Heart right ventricle (tissue), 16 donors: ENCODE measurements around the gene SMAP1. TPM values are rescaled to one million over a fixed set of nuclear protein-coding genes. Genes with fewer than 3 reads are reported as not detected.
"Not testable (repeated sequence)": the region's sequence is repeated elsewhere in the genome, so short reads cannot be mapped to it uniquely, and the experiment has no call there.

Source experiments
- ATAC-seq, 8 donors: fragments of 200-7000 bp; cut with Tn5 transposase; one replicate each; pipeline ENCODE4 v1.9.1; 2020; ENCODE audit warnings: mild to moderate bottlenecking in 8 of 8, moderate library complexity in 8 of 8, moderate number of reproducible peaks in 1 of 8
- DNase-seq, 2 donors: peaks; one replicate each; pipeline ENCODE4 v3.0.0-alpha.2; 2020
- H3K27ac ChIP-seq, 10 donors: fragments of 200-600 bp; sonication (generic) in 2 of 10; one replicate each; pipeline versions ENCODE4 v1.5.0 to v1.8.0; 2020 to 2022; ENCODE audit warnings: mild to moderate bottlenecking in 3 of 10
- H3K27me3 ChIP-seq, 7 donors: fragments of 200-600 bp; one replicate each; pipeline ENCODE4 v1.8.0; 2021 to 2022; ENCODE audit warnings: mild to moderate bottlenecking in 2 of 7
- H3K36me3 ChIP-seq, 9 donors: fragments of 200-600 bp; sonication (generic) in 1 of 9; one replicate each; pipeline versions ENCODE4 v1.5.0 to v1.8.0; 2020 to 2022; ENCODE audit warnings: mild to moderate bottlenecking in 2 of 9
- H3K4me1 ChIP-seq, 9 donors: fragments of 200-600 bp; sonication (generic) in 1 of 9; one replicate each; pipeline versions ENCODE4 v1.5.0 to v1.8.0; 2020 to 2022; ENCODE audit warnings: mild to moderate bottlenecking in 4 of 9
- H3K4me3 ChIP-seq, 10 donors: fragments of 200-600 bp; sonication (generic) in 2 of 10; one replicate each; pipeline versions ENCODE4 v1.5.0 to v1.8.0; 2020 to 2022; ENCODE audit warnings: mild to moderate bottlenecking in 7 of 10, moderate library complexity in 2 of 10
- H3K9me3 ChIP-seq, 11 donors: fragments of 200-600 bp in 10 of 11; sonication (generic) in 2 of 11; one replicate each; pipeline versions ENCODE4 v1.5.0 to v1.8.0; 2013 to 2022; ENCODE audit warnings: mild to moderate bottlenecking in 2 of 11, control low read depth in 1 of 11, moderate library complexity in 1 of 11
- WGBS, 2 donors: extraction: QIAGEN DNeasy Blood & Tissue Kit; methylation state at CpG; one replicate each; pipeline ENCODE4 v1.1.7; 2013; ENCODE audit warnings: inconsistent platforms in 1 of 2; 5-methylcytosine and 5-hydroxymethylcytosine counted together
- intact Hi-C, 10 donors: fragments of 100-400 bp; cut with DNase I; formaldehyde crosslinking; loops; one replicate each; pipeline versions ENCODE4 v1.11.1 to v1.14.2; 2022
- polyA plus RNA-seq, 2 donors: library from polyadenylated mRNA; stranded (reverse); fragments of 200-250 nt; gene quantifications; one replicate each; pipeline ENCODE4 v1.2.3, GENCODE V29; 2013
- total RNA-seq, 10 donors: library from RNA; stranded (reverse); fragmentation: NEBNext Ultra II Directional in 3 of 10; extraction: Animal tissue kit (Norgen Biotek cat#: 25700) in 3 of 10; gene quantifications; one replicate each; pipeline versions ENCODE4 v1.2.1 to v1.2.4, GENCODE V29; 2021 to 2023
- TF ChIP-seq, protein P1 (sequence below), 9 donors: fragments of 200-600 bp; sonication (generic) in 2 of 9; IDR thresholded peaks; one replicate each; pipeline versions ENCODE4 v1.5.0 to v1.8.0; 2021 to 2022; ENCODE audit warnings: antibody characterized with exemption in 9 of 9, mild to moderate bottlenecking in 5 of 9, moderate library complexity in 1 of 9
- donor health status: Arrhythmogenic right ventricular cardiomyopathy.
- donor health status: ischemic (EF 13 %, LVEDD 7.1; RV severe dilation, severe dysfunction).
- donor health status: healthy with polysubstance abuse.
- donor health status: DM: no; HTN: yes; CAD: no.
- donor health status: DM: no; HTN: no; CAD: no.
- donor health status: ischemic (EF 25% LVEDD 6.9; RV normal size, moderate dysfunction).
- donor health status: ischemic (EF 25% LVEDD 5.7; RV mildly dilated, moderate dysfunction).
- donor health status: healthy.
- donor health status: DM: yes; HTN: yes; CAD: no.
- donor health status: Ischemic cardiomyopathy.
- donor health status: ischemic (EF 35%, LVEDD 5.7; RV mildly dilated, moderate dysfunction).
- donor health status: nonischemic (EF 11% LVEDD 7.7; RV severe dilation, severe dysfunction).
- donor health status: DM: yes; HTN: yes; CAD: no.
- donor health status: PGD.
- donor health status: ischemic (EF 29% LVEDD 5.4; RV normal size, mild dysfunction).
- donor health status: nonischemic (EF 23%, LVEDD 6.1; RV moderate dilation, normal function).

The SMAP1 gene
- total and polyA plus RNA-seq, 12 donors, result 12.8 to 36.3 (median 30.3) TPM

- H3K27me3 ChIP-seq, result no peaks in the 10 kb centered on the region
- DNase-seq (no peak), ATAC-seq (no peak)
- H3K36me3 ChIP-seq, result peaks cover 0 to 20% (median 13%) of the 10 kb centered on the region in 9 donors
- H3K27ac ChIP-seq, result no peak overlapping the region
- intact Hi-C loops, result no loop called here
- 85 to 89% methylated on average over 1 of the region's 1 CpG for WGBS, 2 donors
- H3K4me3 ChIP-seq, result no peak overlapping the region
- no peaks in the 10 kb centered on the region for H3K9me3 ChIP-seq
- H3K4me1 ChIP-seq, result no peaks in the 10 kb centered on the region
- TF ChIP-seq, protein P1, sequence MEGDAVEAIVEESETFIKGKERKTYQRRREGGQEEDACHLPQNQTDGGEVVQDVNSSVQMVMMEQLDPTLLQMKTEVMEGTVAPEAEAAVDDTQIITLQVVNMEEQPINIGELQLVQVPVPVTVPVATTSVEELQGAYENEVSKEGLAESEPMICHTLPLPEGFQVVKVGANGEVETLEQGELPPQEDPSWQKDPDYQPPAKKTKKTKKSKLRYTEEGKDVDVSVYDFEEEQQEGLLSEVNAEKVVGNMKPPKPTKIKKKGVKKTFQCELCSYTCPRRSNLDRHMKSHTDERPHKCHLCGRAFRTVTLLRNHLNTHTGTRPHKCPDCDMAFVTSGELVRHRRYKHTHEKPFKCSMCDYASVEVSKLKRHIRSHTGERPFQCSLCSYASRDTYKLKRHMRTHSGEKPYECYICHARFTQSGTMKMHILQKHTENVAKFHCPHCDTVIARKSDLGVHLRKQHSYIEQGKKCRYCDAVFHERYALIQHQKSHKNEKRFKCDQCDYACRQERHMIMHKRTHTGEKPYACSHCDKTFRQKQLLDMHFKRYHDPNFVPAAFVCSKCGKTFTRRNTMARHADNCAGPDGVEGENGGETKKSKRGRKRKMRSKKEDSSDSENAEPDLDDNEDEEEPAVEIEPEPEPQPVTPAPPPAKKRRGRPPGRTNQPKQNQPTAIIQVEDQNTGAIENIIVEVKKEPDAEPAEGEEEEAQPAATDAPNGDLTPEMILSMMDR (IDR thresholded peaks at IDR 0.05), result no peak
Observed at GRCh38 chr6:70753870-70754380, 86.2 kb downstream of the SMAP1 start.

DNA sequence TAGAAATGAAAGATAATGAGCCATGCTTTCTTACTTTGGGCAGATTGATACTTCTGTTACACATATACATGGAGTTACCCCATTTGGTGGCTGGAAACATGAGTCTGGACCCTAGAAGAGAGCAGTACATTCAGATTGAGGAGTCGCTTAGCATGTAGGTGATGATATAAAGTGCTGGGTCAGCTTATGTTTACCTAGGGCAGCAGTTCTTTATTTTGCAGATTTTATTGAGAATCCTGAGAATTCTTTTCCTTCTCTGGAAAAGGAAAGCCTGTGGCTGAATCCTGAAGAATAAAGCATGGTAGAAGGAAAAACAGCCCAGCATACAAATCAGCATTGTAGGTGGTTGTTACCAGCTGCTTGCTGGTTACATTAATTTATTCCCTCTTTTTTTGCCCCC lies 91.2 kb downstream of the SMAP1 start:
- H3K9me3 ChIP-seq, result no peaks in the 10 kb centered on the region
- no peaks in the 10 kb centered on the region for H3K4me1 ChIP-seq
- H3K36me3 ChIP-seq, result peaks cover 0 to 22% (median 14%) of the 10 kb centered on the region in 9 donors
- TF ChIP-seq, protein P1 (IDR thresholded peaks at IDR 0.05), result no peak
- DNase-seq, result no peak
- 42 to 49% methylated on average over 1 of the region's 1 CpG for WGBS, 2 donors
- no peak overlapping the region for H3K27ac ChIP-seq
- H3K27me3 ChIP-seq, result no peaks in the 10 kb centered on the region
- ATAC-seq, result no peak
- no peak overlapping the region for H3K4me3 ChIP-seq
- intact Hi-C loops, result no loop called here

GRCh38 chr6:70763754-70764510 lies 96.2 kb downstream of the SMAP1 start:
- no peak for ATAC-seq

GRCh38 chr6:70764706-70765105 lies 97.0 kb downstream of the SMAP1 start:
- WGBS, 2 donors, result 98 to 99% methylated on average over 4 of the region's 4 CpGs
- DNase-seq (no peak), ATAC-seq (no peak)
- Histone ChIP-seq H3K4me3 (no peak overlapping the region), H3K27ac (no peak overlapping the region), H3K4me1 (no peaks in the 10 kb centered on the region), H3K27me3 (no peaks in the 10 kb centered on the region), H3K9me3 (peaks cover 0 to 13% (median 0%) of the 10 kb centered on the region in 11 donors), H3K36me3 (peaks cover 0 to 20% (median 0%) of the 10 kb centered on the region in 9 donors)
- TF ChIP-seq, protein P1 (IDR thresholded peaks at IDR 0.05), result no peak
- intact Hi-C loops, result no loop called here

More at GRCh38 chr6:70763754-70764510, 96.2 kb downstream of the SMAP1 start:
- TF ChIP-seq, protein P1 (IDR thresholded peaks at IDR 0.05), result no peak
- Histone ChIP-seq H3K9me3 (peaks cover 0 to 12% (median 0%) of the 10 kb centered on the region in 11 donors), H3K27me3 (no peaks in the 10 kb centered on the region), H3K4me3 (no peak overlapping the region), H3K36me3 (peaks cover 0 to 20% (median 0%) of the 10 kb centered on the region in 9 donors), H3K27ac (no peak overlapping the region), H3K4me1 (no peaks in the 10 kb centered on the region)
- WGBS, 2 donors, result 86 to 87% methylated on average over 4 of the region's 4 CpGs
- intact Hi-C loops, result no loop called here
- DNase-seq, result no peak

- H3K36me3 ChIP-seq, result peaks cover 0 to 27% (median 0%) of the 10 kb centered on the region in 9 donors
- H3K9me3 ChIP-seq, H3K4me1 ChIP-seq, DNase-seq, H3K4me3 ChIP-seq, H3K27ac ChIP-seq, H3K27me3 ChIP-seq, ATAC-seq, intact Hi-C loops: not testable (repeated sequence)
- WGBS, 2 donors, result 93 to 98% methylated on average over 19 of the region's 19 CpGs
Observed at GRCh38 chr6:70771351-70771750, 103.7 kb downstream of the SMAP1 start.
